ENCODE results near the gene PAOX.

PAOX gene

DNA sequence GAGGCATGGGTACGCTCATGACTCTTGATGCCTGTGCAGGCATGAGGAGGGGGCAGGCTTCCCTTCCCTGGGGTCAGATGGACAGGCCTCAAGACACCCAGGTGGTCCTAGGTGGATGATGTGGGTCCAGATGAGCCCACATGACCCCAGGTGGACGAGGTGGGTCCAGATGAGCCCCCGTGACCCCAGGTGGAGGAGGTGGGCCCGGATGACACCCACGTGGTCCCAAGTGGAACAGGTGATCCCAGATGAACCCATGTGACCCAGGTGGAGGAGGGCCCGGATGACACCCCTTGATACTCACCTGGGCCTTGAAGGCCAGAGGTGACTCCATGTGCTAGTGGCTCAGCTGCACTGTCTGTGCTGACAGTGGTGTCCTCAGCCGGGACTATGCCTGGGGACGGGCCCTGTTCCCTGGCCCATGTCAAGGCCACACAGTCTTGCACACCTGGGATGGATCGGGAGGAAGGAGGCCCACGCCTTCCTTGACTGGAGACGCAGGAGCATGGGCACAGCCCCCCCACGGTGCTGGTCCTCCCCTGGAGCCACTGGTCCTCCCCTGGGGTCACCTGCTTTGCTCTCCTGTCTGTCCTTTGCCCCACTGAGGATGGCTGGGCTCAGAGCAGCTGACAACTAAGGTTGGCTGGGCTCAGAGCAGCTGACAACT is 28.6 kb upstream of the PAOX start:
- no peak for DNase-seq

DNA sequence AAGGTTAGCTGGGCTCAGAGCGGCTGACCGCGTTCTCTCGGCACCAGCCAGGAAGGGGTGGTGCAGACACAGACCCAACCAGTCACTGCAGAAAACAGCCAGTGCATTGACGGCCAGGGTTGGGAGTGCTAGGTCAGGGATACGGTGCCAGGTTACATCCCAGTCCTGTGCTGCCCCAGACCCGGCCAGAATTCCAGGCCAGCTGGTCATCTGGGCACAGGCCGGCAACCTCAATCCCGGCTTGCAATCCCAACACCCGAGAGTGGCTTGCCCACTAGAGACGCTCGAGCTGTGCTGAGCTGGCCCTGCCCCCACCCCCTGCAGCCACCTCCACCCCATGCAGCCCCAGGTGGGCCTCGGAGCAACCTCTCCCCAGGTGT is 28.1 kb upstream of the PAOX start:
- DNase-seq, result no peak

DNA sequence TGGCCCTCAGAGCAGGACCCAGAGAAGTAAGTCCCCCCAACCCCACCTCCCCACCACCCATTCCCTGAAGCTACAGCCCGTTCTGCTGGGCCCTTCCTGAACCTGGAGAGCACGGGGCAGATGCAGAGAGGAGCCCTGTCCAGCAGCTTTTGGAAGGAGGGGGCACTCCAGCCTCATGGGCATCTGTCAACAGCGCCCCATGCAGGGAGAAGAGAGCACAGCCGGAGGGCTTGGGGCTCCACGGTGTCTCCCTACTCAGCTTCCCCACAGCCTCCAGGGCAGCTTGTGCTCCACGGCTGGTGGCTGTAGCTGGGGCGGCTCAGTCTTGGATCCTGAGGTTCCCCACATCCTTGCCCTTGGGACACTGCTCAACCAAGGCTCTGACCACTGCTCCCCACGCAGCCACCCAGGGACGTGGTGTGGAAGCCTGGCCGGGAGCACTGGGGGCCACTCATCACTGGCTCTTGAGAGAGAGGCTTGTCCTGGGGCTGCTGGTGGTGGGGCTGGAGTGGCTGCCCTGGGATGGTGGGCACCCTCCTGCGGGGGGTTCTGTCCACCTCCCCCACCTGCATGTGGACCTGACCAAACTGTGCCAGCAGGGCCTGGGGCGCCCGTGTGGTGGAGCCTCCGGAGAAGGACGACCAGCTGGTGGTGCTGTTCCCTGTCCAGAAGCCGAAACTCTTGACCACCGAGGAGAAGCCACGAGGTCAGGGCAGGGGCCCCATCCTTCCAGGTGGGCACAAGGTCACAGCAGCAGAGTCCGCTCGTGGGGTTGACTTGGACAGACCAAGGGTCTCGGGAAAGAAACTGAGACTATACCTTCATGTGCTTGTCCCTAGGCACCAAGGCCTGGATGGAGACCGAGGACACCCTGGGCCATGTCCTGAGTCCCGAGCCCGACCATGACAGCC is 27.4 kb upstream of the PAOX start:
- no peak for DNase-seq

DNA sequence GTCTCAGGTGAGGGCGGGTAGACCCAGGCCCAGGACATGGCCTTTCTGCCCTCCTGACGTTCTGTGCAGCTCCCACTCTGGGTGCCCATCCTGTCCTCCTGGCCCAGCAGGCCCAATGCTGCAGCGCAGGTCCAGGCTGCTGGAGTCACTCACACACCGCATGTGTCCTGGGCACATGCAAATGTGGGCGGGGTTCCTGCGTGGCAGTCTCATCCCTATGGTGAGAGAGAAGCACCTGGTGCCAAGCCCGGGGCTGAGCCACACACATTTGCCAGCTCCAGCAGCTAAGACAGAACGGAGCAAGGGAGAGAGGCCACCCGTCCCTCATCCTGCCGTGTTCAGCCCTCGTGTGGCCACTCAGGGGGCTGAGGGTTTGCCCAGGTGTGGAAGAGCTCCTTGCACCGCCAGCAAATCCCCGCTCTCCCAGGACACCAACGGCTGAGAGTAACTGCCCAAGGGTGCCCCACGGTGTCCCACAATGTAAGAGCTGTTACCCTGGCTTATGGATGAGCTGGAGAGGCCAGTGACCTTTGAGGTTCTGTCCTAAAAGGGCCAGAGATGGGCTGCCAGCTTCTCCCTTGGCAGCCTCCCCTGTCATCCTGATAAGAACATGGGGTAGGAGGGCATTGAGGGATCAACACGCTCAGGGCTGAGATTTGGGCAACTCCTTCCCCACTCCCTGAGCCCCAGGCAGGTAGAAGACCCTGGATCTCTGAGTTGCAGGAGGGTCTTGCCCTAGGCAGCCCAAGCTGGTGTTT is 25.7 kb upstream of the PAOX start:
- DNase-seq, result no peak

DNA sequence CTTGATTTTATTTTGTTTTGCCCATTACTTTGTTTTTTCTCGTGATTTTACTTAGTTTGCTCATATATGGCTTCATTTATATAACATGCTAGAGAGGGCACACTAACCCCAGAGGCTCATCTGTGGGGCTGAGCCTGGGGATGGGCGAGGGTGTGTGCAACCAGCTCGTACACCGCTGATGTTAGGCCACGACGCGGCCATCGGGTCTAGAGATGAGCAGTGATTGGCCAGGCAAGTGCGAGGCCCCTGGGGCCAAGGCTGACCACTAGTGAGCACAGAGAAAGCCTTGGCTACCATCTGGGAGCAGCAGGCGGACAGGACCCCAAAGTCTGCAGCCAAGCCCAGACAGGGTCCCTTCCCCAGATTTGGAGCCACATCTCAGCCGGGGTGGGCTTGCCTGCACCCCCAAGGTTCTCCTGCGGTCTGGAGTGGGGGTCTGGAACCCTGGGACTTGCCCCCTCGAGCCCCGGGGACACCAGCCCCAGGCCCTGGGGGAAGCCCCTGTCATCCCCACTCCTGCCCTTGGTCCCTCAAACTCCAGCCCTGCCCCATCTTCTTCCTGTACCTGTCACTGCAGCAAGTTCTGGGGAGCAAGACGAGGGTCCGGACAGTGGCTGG is 25.0 kb upstream of the PAOX start:
- DNase-seq, result no peak

DNA sequence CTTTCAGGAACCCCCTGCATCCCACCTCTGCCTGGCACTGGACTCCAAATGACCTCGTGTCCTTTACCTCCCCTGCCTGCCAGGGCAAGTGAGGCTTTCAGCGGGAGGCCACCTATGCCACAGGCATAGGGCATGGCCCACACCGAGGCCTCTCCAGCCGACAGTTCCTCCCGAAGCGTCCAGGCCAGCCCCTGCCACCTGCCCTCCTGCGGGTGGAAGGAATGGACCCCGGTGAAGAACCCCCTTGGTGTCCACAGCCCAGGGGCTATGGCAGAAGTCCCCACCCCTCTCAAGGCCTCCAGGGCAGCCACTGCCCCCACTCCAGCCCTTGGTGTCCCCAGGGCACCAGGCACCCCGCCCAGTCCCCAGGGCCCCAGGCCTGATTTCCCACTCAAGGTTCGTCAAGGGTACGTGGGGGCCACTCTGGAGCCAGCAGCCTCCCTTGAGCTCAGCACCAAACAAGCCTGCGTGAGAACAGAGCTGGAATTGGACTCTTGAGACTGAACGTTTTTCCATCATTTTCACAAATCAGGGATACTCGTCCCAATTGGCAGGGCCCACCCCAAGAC is 24.3 kb upstream of the PAOX start:
- no peak for DNase-seq

DNA sequence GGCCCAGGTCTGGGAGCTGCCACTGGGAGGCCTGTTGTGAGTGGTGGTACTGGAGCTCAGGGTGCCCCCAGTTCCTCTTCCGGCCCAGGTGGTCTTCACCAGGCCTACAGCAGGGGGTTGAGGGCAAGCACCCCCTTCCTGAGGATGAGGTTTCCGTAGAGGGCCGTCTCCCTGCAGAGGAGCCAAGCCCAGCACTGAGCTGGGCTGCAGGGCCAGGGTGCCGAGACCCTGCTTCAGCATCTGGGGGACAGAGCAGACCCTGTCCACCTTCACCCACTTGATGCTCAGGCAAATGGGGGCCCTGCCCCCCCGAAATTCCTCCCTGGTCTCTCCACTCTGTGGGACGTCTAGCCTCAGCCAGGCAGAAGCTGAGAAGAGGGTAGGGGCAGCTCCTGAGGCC is 23.8 kb upstream of the PAOX start:
- DNase-seq, result no peak

DNA sequence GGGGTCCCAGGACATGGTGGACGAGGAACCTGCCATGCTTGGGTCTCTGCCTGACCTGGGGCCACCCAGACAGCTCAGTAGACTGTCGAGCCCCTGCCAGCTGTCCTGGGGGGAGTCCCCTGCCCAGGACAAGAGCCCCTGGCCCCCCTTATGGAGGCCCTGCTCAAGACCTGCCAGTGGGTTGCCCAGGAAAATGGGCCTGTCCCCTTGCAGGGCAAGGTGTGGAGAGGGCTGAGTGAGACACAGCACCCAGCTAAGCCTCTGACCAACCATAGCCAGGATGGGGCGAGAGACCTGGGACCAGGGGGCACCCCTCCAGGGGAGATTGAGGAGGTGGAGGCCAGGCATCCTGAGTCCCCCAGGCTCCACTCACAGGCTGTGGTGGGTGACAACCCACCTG is 23.1 kb upstream of the PAOX start:
- no peak for DNase-seq

DNA sequence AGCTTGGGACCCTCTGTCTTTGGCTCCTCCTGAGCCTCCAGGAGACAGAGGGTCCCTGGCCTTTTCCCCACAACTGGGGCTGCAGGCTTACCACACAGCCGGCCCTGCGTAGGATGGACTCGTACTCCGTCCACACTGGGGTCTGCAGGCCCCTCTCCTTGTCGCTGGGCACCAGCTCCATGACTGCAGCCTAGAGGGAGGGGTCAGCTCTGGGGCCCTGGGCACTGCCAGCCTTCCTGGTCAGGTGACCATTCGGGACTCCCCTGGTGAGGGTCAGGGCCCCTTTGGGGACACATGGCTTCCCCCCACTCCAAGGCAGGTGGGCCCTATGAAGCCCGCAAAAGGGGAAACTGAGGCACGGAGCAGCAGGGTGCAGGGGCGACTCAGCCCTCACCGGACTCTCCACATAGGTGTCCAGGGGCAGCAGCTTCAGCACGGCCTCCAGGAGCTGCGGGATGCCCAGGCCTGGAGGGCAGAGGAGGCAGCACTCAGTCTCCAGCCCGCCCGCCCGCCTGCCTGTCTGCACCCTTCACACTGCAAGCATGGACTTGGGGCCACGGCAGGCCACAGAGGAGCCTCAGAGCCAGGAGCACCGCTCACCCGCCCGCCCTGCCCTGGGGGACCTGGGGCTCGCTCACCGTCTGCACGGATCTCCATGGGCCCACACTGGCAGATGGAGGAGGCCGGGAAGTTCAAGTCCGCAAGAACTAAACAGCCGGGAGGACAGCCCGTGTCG is 22.3 kb upstream of the PAOX start:
- no peak for DNase-seq

DNA sequence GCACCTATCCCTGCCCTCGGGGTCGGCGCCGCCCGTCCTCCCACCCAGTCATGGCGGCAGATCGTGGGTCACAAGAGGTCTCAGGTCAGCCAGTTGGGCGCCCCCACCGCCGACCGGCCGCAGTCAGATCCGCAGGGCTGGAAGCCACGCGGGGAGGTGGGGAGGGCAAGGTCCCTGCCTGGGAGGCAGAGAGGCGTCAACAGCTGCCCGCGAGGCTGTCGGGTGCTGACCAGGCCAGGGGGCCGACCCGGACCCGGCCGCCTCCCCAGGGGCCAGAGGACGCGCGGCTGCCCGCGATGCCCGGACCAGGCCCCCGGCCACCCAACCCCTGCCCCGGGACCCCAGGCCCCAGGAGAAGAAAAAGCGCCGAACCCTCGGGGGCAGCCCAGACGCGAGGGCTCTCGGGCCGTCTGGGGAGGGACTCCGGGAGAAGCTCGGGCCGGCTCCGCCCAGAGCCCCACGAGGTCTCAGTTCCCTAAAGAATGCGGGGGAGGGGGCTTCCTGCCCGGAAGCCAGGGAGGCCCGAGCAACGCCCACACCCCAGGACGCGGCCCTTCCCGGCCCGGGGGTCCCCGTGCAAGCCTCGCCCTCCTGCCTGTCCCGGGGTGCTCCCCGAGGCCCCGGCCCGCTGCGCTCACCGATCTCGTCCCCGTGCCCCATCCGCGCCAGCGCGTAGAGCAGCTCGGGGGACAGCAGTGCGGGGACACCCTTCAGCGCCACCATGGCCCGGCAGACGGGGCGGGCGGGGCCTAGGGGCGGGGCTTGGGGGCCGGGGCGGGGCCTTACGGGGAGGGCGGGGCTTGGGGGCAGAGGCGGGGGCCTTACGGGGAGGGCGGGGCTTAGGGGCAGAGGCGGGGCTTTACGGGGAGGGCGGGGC is 21.5 kb upstream of the PAOX start, which contains the start of gene FUOM:
TSS of gene FUOM (minus strand) at position 735 of the 877 bp plus-strand sequence. CDS start at position 723, 12 bp downstream.
- no peak for DNase-seq

DNA sequence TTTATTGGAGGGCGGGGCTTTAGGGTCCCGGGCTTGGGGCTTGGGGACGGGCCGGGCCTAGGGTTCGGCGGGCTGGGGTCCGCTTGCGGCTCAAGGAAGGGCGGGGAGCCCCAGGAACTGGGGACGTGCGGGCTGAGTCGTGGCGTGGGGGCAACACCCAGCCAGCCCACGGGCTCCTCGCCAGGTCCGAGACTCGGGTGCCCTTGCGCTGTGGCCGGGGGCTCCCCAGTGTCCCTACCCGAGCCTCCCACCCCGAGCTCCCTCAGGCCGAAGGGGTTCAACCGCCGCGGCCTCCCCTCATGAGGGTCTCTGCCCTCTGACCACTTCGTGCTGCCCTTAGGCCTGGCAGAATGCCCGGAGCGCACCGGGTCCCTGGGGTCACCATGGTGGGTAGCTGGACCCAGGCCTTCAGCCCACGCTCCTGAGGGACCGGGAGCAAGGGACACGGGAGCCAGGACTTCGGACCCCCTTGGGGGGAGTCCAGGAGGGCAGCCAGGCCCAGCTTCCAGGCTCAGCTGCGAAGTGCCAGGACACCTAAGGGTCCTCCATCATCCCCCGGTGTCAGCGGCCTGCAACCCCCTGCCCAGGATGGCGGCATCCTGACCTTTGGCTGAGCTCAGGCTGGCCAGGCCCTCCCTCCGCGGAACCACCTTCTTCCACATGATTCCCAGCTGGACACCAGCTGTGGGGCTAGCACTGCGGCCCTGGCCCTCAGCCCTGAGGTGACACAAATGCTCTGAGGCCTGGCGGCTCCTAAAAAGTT is 20.7 kb upstream of the PAOX start:
- no peak for DNase-seq

DNA sequence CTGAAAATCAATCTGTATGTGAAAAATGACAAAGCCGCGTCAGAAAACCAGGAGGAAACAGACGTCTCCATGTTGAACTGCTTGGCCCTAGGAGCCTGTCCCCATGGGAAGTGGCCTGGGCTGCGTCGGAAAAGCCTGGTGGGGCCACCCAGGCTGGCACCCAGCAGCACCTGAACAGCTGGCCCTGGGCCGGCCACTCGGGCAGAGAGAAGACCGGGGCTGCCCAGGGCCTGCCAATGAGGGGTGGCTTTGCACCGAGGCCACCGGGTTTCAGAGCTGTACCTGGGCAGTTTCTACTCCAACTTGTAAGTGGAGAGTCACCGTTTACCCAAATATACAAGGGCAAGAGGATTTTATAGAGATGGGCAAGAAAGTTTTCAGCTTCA is 20.1 kb upstream of the PAOX start:
- DNase-seq, result no peak

DNA sequence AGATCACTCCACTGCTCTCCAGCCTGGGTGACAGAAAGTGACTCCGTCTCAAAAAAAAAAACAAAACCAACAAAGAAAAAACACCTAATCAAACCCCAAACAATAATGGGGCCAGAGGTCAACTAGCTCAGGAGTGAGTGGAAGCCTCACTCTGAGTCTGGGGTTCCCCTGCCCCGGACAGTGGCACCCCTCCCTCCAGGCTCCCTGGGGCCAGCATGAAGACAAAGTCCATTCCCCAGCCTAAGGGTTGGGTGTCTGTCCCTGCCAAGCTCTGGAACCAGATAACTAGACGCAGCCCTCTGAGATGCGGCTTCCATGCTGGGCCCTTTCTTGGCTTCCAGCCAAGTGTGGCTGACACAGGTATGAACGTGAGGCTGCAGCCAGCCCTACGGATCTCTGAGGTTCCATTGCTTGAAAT is 19.5 kb upstream of the PAOX start:
- no peak for DNase-seq

DNA sequence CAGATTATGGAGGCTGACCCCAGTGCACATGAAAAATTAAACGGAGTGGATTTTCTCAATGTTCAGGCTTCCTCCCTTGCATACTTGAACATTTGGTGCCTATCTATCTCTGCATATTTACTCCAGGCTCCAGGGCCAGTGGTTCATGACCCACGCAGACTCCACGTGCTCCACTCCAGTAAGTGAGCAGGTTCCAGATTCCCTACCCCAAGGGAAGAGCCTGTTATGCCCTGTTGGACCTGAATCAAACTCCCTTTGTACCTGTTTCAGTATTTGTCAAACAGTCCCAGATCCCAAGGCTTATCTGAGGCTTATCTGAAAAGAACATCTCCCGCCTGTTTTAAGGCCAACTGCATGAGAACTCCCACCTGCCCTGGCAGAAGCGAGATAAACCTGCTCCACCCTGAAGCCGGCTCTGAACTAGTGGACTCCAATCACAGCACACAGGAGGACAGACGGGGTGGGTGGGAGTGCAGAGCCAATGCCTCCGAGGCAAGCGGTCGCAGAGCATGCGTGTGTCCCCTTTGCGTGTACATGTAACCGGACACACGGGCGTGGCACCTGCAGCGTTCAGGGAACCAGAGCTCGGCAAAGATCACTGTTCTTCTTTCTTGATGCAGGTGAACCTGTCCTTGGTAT is 19.0 kb upstream of the PAOX start:
- no peak for DNase-seq

DNA sequence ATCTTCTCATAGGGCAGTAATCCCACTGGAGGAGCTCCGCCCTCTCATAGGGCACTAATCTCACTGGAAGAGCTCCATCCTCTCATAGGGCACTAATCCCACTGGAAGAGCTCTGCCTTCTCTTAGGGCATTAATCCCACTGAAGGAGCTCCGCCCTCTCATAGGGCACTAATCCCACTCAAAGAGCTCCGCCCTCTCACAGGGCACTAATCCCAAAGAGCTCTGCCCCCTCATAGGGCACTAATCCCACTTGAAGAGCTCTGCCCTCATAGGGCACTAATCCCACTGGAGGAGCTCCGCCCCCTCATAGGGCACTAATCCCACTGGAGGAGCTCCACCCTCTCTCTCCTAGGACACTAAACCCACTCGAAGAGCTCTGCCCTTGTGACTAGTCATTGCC is 17.8 kb upstream of the PAOX start:
- DNase-seq, result peak; percentile 70

DNA sequence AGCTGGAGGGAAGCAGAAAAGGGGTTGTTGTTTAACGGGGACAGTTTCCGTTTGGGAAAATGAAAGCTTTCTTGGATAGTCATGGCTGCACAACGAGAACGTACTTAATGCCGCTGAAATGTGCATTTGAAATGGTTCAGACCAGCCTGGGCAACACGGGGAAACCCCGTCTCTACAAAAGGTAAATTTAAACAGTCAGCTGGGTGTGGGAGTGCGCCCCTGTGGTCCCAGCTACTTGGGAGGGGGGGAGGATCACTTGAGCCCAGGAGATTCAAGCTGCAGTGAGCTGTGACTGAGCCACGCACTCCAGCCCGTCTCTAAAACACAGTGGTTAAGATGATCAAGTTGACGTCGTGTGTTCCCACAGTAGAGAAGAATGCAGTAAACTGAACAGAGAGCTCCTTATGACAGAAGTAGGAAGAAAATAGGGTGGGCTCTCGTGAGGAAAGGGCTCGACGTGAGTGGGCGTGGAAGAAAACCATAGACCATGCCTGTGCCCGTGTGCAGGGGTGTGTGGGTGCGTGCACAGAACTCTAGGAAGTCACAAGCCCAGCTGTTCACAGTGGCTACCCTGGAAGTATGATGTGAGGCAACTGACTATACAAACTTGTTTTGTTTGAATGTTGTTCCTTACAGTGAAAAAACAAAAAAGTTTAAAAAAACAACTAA is 17.2 kb upstream of the PAOX start:
- no peak for DNase-seq

DNA sequence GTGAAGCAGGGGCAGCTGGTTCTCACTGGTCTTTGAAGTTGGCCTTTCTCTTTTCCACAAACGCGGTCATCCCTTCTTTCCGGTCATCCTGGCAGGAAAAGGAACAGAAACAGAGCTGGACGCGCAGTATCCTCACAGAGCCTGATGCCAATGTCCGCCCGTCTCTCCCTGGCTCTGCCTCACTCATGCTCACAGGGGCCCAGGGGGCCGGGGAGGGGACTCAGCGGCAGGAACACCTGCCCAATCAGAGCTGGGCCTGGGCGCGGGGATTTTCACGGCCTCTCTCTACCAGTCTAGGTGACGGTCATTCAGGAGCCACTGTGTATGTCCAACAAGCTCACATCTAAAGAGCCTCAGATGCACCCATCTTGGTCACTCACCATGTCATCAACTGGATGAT is 16.2 kb upstream of the PAOX start:
- no peak for DNase-seq

DNA sequence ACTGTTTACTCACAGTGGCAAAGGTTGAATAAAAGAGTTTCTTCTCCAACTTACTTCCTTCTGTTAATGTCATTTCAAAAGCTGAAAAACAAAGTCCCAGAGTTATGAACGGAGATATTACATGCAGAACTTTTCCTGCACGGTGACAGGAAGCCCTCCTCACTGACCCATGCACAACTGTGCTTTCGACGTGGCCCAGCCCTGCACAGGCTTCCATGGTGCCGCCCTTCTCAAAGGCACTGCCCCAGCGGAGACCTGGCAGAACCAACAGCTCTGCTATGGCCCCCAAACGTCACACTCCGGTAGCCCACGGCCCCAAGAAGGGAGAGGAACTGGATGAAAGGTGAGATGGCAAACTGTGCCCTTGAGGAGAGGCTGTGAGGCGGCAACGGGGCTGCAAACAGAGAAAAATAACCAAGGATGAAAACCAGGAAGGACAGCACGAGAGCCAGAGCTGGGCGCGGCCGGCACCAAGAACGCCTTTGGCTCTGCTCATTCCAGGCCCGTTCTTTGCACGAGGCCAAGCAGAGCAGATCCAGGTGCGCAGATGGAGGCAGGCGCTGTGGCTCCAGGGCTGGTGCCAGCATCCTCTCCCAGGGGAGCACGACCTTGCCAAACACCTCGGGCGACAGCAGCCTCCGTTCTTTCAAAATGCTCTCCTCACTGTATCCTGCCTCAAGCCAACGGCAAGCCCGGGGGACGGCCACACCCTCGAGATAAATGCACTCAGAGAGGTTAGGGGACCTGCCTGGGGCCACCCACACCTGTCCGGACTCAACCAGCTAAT is 14.2 kb upstream of the PAOX start:
- no peak for DNase-seq

Data from NCI-H524 treated with DMSO at 0.1 percent for 48 hours (cell line).